ENCODE measurements around the gene B3GLCT. TPM values are rescaled to one million over a fixed set of nuclear protein-coding genes. Genes with fewer than 3 reads are reported as not detected.

The B3GLCT gene
- total RNA-seq, 1 donor = 16.0 TPM

DNA sequence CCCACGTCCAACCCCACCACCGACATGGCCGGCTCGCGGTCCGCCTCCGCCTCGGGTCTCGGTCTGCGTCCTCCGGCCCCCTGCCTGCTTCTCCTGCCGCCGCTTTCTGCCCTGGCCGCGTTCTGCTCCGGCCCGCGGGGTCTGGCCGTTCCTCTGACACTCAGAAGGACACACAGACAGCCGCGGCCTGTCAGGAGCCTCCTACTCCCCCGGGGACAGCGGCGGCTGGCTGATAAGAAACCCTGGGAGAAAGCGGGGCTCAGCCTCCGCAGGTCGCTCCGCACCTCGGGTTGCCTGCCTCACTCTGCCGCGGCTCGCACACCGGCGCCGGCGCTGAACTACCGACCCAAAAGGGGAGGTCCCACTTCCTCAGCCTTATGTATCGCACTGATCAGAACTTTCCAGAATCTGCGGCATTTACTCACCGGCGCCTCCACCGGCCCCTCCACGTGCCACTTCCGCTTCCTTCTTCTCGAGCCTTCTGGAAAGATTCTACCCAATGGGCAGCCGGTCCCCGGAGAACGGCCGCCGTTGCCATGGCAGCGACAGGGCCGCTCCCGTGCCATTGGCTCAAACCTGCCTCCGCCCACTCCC is 38.1 kb upstream of the B3GLCT start, which contains the start of gene HSPH1:
Gene HSPH1, minus strand, starts transcription at position 348 of the 594 bp plus-strand sequence. Its CDS starts 322 bp downstream, at position 26.
- H3K4me3 ChIP-seq (ENCODE audit: low read depth, low read length) = peak within 1 kb of the TSS; percentile 78
- TF ChIP-seq, protein P1, sequence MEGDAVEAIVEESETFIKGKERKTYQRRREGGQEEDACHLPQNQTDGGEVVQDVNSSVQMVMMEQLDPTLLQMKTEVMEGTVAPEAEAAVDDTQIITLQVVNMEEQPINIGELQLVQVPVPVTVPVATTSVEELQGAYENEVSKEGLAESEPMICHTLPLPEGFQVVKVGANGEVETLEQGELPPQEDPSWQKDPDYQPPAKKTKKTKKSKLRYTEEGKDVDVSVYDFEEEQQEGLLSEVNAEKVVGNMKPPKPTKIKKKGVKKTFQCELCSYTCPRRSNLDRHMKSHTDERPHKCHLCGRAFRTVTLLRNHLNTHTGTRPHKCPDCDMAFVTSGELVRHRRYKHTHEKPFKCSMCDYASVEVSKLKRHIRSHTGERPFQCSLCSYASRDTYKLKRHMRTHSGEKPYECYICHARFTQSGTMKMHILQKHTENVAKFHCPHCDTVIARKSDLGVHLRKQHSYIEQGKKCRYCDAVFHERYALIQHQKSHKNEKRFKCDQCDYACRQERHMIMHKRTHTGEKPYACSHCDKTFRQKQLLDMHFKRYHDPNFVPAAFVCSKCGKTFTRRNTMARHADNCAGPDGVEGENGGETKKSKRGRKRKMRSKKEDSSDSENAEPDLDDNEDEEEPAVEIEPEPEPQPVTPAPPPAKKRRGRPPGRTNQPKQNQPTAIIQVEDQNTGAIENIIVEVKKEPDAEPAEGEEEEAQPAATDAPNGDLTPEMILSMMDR (IDR thresholded peaks at IDR 0.05; ENCODE audit: insufficient read depth, low read depth, low read length) = no peak
- peak; percentile 98 for DNase-seq (ENCODE audit: low read depth)

DNA sequence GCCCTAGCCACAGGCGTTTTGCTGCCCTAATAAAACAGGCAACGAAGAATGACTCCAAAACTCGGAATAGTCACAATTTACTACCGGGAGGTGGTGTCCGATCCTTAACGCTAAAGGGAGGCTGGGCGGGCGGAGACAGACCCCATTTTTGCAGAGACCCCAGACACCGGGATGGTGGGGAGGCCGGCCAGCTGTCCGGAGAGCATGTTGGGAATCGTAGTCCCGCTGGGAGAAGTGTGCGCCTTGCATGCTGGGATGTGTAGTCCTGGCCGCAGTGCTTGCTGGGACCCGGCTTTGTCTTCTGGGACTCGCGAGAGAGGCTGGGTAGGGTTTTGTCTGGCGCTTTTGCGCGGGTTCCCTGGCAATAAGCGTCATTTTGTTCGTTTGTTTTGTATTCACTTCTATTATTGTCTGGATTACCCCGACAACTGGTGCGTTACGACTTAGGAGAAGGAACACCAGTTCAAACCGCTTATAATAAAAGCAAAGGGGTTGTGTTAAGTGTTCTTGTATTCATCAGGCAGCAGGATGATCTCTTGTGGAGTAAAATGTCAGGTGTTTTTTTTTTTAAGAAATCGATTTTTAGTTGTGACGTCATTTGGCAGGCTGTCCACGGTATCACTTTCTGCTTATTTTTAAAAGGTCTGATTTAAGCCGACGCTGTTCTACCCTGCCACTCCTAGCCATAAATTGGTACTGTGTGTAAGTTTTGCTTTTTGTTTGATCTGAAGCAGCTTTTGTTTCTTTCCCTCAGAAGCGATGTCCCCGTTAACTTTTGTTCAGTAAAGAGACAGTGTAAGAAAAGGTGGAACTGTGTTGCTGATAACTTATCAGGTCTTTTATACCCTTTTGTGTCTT is 37.4 kb upstream of the B3GLCT start:
- DNase-seq (ENCODE audit: low read depth) = peak; percentile 98
- peak overlapping the region; percentile 78 for H3K4me3 ChIP-seq (ENCODE audit: low read depth, low read length)
- TF ChIP-seq, protein P1 (IDR thresholded peaks at IDR 0.05; ENCODE audit: insufficient read depth, low read depth, low read length) = no peak

GRCh38 chr13:31166591-31166990 is 33.2 kb upstream of the B3GLCT start:
- H3K4me3 ChIP-seq (ENCODE audit: low read depth, low read length) = no peak overlapping the region
- TF ChIP-seq, protein P1 (IDR thresholded peaks at IDR 0.05; ENCODE audit: insufficient read depth, low read depth, low read length) = no peak
- DNase-seq (ENCODE audit: low read depth) = no peak

- no peak overlapping the region for H3K4me3 ChIP-seq (ENCODE audit: low read depth, low read length)
- TF ChIP-seq, protein P1 (IDR thresholded peaks at IDR 0.05; ENCODE audit: insufficient read depth, low read depth, low read length) = no peak
Observed at GRCh38 chr13:31167490-31167889, 32.3 kb upstream of the B3GLCT start.

GRCh38 chr13:31168166-31168565 is 31.6 kb upstream of the B3GLCT start:
- DNase-seq (ENCODE audit: low read depth) = no peak
- TF ChIP-seq, protein P1 (IDR thresholded peaks at IDR 0.05; ENCODE audit: insufficient read depth, low read depth, low read length) = no peak
- H3K4me3 ChIP-seq (ENCODE audit: low read depth, low read length) = no peak overlapping the region

More at GRCh38 chr13:31167490-31167889, 32.3 kb upstream of the B3GLCT start:
- no peak for DNase-seq (ENCODE audit: low read depth)

- no peak overlapping the region for H3K4me3 ChIP-seq (ENCODE audit: low read depth, low read length)
- TF ChIP-seq, protein P1 (IDR thresholded peaks at IDR 0.05; ENCODE audit: insufficient read depth, low read depth, low read length) = no peak
- DNase-seq (ENCODE audit: low read depth) = no peak
Observed at GRCh38 chr13:31168736-31169135, 31.0 kb upstream of the B3GLCT start.

All from fibroblast of villous mesenchyme (primary cell).